Adrenal gland (tissue), 5 donors: ENCODE data around the gene SLC5A5.

Experiments
- CTCF ChIP-seq, 6 experiments: fragments of 450-650 bp in 4 of 6; fragments of 200-600 bp in 2 of 6; sonication (generic) in 1 of 6; IDR thresholded peaks; 1 replicate in 5 of 6; 2 replicates in 1 of 6; pipeline versions ENCODE4 v1.5.1 to v1.8.0; 2016 to 2021; ENCODE audit warnings: antibody characterized with exemption in 6 of 6, mild to moderate bottlenecking in 2 of 6, moderate library complexity in 1 of 6
- POLR2A ChIP-seq, 2 donors: fragments of 450-650 bp; IDR thresholded peaks; one replicate each; pipeline ENCODE4 v1.6.1; 2017; ENCODE audit warnings: antibody characterized with exemption in 2 of 2, mild to moderate bottlenecking in 2 of 2, moderate library complexity in 1 of 2
- donor health status: DM: no; HTN: no; CAD: no.

GRCh38 chr19:17860331-17860992 is 11.3 kb upstream of the SLC5A5 start:
- TF ChIP-seq CTCF (IDR thresholded peaks at IDR 0.05) = no peak
- TF ChIP-seq POLR2A (IDR thresholded peaks at IDR 0.05) = no peak
